PFSK-1 (cell line): ENCODE results near the gene DEFB113. TPM values are rescaled to one million over a fixed set of nuclear protein-coding genes. Genes with fewer than 3 reads are reported as not detected.

Experiments
- FOXP2 ChIP-seq: optimal IDR thresholded peaks from 2 replicates; pipeline ENCODE3; 2011; ENCODE audit warnings: borderline replicate concordance, control low read depth, inconsistent platforms; ENCODE audit not compliant: insufficient read depth; ENCODE audit errors: extremely low read length, extremely low read depth
- POLR2AphosphoS5 ChIP-seq: IDR thresholded peaks from 2 replicates; pipeline ENCODE4 v1.6.1; 2012; ENCODE audit warnings: low read depth, mild to moderate bottlenecking, control low read depth, low read length, moderate library complexity
- SIN3A ChIP-seq: IDR thresholded peaks from 2 replicates; pipeline ENCODE4 v1.6.1; 2012; ENCODE audit warnings: mild to moderate bottlenecking, low read length, moderate library complexity, borderline replicate concordance; ENCODE audit not compliant: insufficient read depth
- TAF1 ChIP-seq: IDR thresholded peaks from 2 replicates; pipeline ENCODE4 v1.6.1; 2012; ENCODE audit warnings: low read length, control low read depth, borderline replicate concordance; ENCODE audit not compliant: insufficient read depth
- polyA plus RNA-seq: library from polyadenylated mRNA; unstranded; fragments of >200 nt; gene quantifications from one replicate; pipeline ENCODE4 v1.2.1, GENCODE V29; 2012; ENCODE audit warnings: low read depth, missing spikeins; ENCODE audit not compliant: insufficient read length
- TF ChIP-seq, protein P1 (sequence below), 2 experiments: IDR thresholded peaks; 2 replicates each; pipeline versions ENCODE4 v1.6.1 to v1.8.0; 2011 to 2012; ENCODE audit warnings: low read depth in 2 of 2, low read length in 2 of 2, control low read depth in 1 of 2, inconsistent platforms in 1 of 2, mild to moderate bottlenecking in 1 of 2, moderate library complexity in 1 of 2; ENCODE audit not compliant: insufficient read depth in 1 of 2

Gene DEFB113, protein sequence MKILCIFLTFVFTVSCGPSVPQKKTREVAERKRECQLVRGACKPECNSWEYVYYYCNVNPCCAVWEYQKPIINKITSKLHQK
- not detected for polyA plus RNA-seq

- TF ChIP-seq, protein P1, sequence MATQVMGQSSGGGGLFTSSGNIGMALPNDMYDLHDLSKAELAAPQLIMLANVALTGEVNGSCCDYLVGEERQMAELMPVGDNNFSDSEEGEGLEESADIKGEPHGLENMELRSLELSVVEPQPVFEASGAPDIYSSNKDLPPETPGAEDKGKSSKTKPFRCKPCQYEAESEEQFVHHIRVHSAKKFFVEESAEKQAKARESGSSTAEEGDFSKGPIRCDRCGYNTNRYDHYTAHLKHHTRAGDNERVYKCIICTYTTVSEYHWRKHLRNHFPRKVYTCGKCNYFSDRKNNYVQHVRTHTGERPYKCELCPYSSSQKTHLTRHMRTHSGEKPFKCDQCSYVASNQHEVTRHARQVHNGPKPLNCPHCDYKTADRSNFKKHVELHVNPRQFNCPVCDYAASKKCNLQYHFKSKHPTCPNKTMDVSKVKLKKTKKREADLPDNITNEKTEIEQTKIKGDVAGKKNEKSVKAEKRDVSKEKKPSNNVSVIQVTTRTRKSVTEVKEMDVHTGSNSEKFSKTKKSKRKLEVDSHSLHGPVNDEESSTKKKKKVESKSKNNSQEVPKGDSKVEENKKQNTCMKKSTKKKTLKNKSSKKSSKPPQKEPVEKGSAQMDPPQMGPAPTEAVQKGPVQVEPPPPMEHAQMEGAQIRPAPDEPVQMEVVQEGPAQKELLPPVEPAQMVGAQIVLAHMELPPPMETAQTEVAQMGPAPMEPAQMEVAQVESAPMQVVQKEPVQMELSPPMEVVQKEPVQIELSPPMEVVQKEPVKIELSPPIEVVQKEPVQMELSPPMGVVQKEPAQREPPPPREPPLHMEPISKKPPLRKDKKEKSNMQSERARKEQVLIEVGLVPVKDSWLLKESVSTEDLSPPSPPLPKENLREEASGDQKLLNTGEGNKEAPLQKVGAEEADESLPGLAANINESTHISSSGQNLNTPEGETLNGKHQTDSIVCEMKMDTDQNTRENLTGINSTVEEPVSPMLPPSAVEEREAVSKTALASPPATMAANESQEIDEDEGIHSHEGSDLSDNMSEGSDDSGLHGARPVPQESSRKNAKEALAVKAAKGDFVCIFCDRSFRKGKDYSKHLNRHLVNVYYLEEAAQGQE (IDR thresholded peaks at IDR 0.05; ENCODE audit: insufficient read depth in 1 of 2, low read depth in 2 of 2, low read length in 2 of 2): no peak
- TF ChIP-seq FOXP2 (no peak), POLR2AphosphoS5 (no peak), TAF1 (no peak), SIN3A (no peak)
Measured at GRCh38 chr6:49969605-49970004, at the start of gene DEFB113. Gene DEFB113, minus strand, starts transcription at chr6:49969625. Its CDS starts 0 bp downstream, at chr6:49969625.

- TF ChIP-seq, protein P1 (IDR thresholded peaks at IDR 0.05; ENCODE audit: insufficient read depth in 1 of 2, low read depth in 2 of 2, low read length in 2 of 2): no peak
- TF ChIP-seq SIN3A (no peak), TAF1 (no peak), POLR2AphosphoS5 (no peak), FOXP2 (no peak)
Measured at GRCh38 chr6:50007819-50008218, 38.4 kb upstream of the DEFB113 start.

GRCh38 chr6:50003139-50003538 is 33.7 kb upstream of the DEFB113 start:
- no peak for TF ChIP-seq TAF1
- no peak for TF ChIP-seq POLR2AphosphoS5
- TF ChIP-seq FOXP2: no peak
- TF ChIP-seq, protein P1 (IDR thresholded peaks at IDR 0.05; ENCODE audit: insufficient read depth in 1 of 2, low read depth in 2 of 2, low read length in 2 of 2): no peak
- TF ChIP-seq SIN3A: no peak

DNA sequence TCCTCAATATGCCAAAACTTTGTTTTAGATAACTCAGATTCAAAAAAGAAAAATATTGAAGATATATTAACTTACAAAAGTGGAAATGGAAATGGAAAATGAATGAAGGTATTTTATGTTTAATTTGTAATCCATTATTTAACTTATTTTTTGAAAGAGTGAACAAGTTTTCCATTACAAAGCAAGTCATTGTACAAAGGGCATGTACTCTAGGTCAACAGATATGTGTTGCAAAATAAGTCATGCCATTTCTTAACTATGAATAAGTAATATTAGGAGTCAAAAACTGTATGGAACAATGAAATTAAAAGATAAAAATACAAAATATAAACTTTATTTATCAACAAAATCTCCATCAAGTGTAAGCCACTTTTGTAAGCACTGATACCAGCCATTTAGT is 25.9 kb upstream of the DEFB113 start:
- TF ChIP-seq FOXP2 (no peak), SIN3A (no peak), POLR2AphosphoS5 (no peak)
- TF ChIP-seq, protein P1 (IDR thresholded peaks at IDR 0.05; ENCODE audit: insufficient read depth in 1 of 2, low read depth in 2 of 2, low read length in 2 of 2): no peak

GRCh38 chr6:49988900-49989299 is 19.5 kb upstream of the DEFB113 start:
- TF ChIP-seq FOXP2: no peak
- TF ChIP-seq POLR2AphosphoS5: no peak
- TF ChIP-seq TAF1: no peak
- no peak for TF ChIP-seq SIN3A
- TF ChIP-seq, protein P1 (IDR thresholded peaks at IDR 0.05; ENCODE audit: insufficient read depth in 1 of 2, low read depth in 2 of 2, low read length in 2 of 2): no peak
